SH-SY5Y (cell line): ENCODE measurements around the gene ISM1.

Experiments
- GATA2 ChIP-seq: IDR thresholded peaks from 2 replicates; pipeline ENCODE4 v1.6.1; 2011; ENCODE audit warnings: mild to moderate bottlenecking, low read depth, low read length
- GATA3 ChIP-seq: IDR thresholded peaks from 2 replicates; pipeline ENCODE4 v1.6.1; 2011; ENCODE audit warnings: low read depth, mild to moderate bottlenecking, low read length, moderate library complexity

GRCh38 chr20:13262671-13263360, 41.7 kb downstream of the ISM1 start:
- TF ChIP-seq GATA2 (no peak), GATA3 (no peak)
